ENCODE data around the gene ZMYND11. TPM values are rescaled to one million over a fixed set of nuclear protein-coding genes. Genes with fewer than 3 reads are reported as not detected.

Gene ZMYND11
- total RNA-seq, 1 donor = 18.1 TPM

DNA sequence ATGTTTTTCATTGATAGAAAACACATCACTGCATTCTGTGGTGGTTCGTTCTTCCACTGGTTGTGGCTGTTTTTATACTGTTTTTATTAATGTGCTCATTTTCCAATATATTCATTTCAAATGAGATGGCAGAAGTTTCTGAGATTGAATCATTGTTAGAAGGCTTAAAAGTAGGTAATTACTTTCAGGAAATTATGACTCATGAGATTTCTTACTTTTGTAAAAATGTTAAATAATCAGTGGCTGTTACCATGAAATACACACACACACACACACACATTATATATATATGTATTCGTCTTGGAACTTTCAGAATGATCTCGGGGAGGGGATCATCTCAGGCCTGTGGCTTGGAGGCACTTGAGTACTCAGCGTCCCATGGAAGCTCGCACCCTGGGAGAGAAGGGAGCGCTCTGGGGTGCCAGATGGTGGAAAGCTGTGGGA lies 66.1 kb downstream of the ZMYND11 start:
- no peak overlapping the region for H3K4me3 ChIP-seq (ENCODE audit: low read length)
- H3K9me3 ChIP-seq (ENCODE audit: low read depth, low read length) = no peaks in the 10 kb centered on the region
- no peaks in the 10 kb centered on the region for H3K27me3 ChIP-seq (ENCODE audit: insufficient read depth, low read length)
- H3K4me1 ChIP-seq (ENCODE audit: insufficient read depth, low read length) = no peaks in the 10 kb centered on the region

DNA sequence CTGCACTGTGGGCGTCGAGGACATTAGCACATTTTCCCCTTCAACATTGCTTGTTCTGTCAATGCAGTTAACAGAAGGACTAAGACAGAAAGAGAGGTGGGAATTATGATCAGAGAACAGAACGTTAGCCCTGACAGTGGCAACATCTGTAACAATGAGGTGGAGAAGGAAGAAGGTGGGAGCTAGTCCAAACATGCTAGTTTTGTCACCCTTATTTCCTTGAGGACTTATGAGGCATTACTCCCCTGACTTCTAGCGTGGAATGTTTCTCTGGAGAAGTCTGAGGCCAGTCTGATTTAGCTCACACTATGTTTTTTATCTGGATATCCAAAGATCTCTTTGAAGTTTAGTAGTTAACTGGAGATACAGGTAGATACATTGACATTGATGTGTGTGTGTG lies 73.4 kb downstream of the ZMYND11 start:
- no peak overlapping the region for H3K4me3 ChIP-seq (ENCODE audit: low read length)
- no peaks in the 10 kb centered on the region for H3K4me1 ChIP-seq (ENCODE audit: insufficient read depth, low read length)
- no peaks in the 10 kb centered on the region for H3K9me3 ChIP-seq (ENCODE audit: low read depth, low read length)
- H3K27me3 ChIP-seq (ENCODE audit: insufficient read depth, low read length) = no peaks in the 10 kb centered on the region

DNA sequence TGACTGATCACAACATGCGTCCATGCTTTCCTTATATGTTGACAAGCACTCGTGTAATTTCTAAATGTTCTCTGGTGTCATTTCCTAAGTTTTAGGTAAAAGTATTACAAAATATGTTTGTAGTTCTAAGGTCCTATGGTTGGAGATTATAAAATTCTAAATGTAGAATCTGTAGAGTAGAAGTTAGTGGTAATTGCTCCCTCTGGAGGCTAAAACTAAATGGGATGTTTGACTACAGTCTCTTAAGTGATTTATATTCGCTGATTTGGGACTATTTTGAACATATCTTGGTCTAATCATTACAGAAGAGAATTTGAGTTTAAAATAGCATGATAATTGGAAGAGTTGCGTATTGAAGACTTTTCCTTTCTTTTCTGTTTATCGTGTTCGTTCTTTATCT lies 74.1 kb downstream of the ZMYND11 start:
- Histone ChIP-seq H3K9me3 (ENCODE audit: low read depth, low read length) (no peaks in the 10 kb centered on the region), H3K4me3 (ENCODE audit: low read length) (no peak overlapping the region), H3K4me1 (ENCODE audit: insufficient read depth, low read length) (no peaks in the 10 kb centered on the region), H3K27me3 (ENCODE audit: insufficient read depth, low read length) (no peaks in the 10 kb centered on the region)

DNA sequence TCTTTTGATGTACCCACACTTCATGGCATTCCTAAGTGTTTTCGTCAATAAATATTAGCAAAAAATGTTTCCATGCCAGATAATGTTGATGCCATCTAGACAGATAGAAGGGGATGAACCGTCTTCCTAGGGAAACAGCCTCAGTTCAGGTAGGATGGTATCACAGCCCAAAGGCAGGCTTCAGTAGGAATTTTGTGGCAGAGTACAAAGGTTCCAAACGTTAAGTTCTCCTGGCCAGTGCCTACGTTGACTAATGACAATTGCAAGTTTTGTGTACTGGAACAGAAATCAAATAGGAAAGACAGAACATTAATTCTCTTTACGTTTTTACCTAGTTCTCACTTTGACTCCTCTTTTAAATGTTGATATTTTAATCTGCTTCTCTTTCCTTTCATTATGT lies 75.0 kb downstream of the ZMYND11 start:
- Histone ChIP-seq H3K4me3 (ENCODE audit: low read length) (no peak overlapping the region), H3K9me3 (ENCODE audit: low read depth, low read length) (no peaks in the 10 kb centered on the region), H3K4me1 (ENCODE audit: insufficient read depth, low read length) (no peaks in the 10 kb centered on the region), H3K27me3 (ENCODE audit: insufficient read depth, low read length) (no peaks in the 10 kb centered on the region)

DNA sequence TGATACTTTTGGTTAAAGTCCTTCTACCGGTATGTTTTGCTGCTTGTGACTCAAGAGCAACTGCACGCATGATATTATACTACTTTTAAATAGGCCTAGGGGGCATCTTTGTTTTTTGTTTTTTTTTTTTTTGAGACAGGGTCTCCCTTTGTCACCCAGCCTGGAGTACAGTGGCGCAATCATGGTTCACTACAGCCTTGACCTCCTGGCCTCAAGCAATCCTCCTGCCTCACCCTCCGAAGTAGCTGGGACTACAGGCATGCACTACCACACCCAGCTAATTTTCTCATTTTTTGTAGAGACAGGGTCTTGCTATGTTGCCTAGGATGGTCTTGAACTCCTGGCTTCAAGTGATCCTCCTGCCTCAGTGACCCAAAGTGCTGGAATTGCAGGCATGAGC lies 80.2 kb downstream of the ZMYND11 start:
- H3K4me1 ChIP-seq (ENCODE audit: insufficient read depth, low read length) = no peaks in the 10 kb centered on the region
- no peaks in the 10 kb centered on the region for H3K27me3 ChIP-seq (ENCODE audit: insufficient read depth, low read length)
- H3K9me3 ChIP-seq (ENCODE audit: low read depth, low read length) = no peaks in the 10 kb centered on the region
- no peak overlapping the region for H3K4me3 ChIP-seq (ENCODE audit: low read length)

DNA sequence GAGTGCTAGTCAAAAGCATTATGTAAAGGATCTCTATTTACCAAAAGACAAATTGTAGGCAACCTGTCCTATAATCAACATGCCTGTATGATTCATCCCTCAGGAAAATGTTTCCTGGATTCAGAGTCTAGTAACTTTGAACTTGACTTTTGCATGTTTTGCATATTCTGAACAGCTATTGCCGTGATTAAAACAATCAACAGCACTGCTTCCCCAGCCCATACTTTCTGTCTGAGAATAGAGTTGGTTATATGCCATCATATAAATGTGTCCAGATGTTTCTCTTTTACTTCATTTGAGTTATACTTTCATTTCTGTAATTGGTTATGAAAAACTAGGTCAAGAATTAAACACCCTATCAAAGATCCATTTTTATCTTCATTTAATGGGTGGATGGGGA lies 83.5 kb downstream of the ZMYND11 start:
- Histone ChIP-seq H3K9me3 (ENCODE audit: low read depth, low read length) (no peaks in the 10 kb centered on the region), H3K27me3 (ENCODE audit: insufficient read depth, low read length) (no peaks in the 10 kb centered on the region), H3K4me1 (ENCODE audit: insufficient read depth, low read length) (no peaks in the 10 kb centered on the region), H3K4me3 (ENCODE audit: low read length) (no peak overlapping the region)

DNA sequence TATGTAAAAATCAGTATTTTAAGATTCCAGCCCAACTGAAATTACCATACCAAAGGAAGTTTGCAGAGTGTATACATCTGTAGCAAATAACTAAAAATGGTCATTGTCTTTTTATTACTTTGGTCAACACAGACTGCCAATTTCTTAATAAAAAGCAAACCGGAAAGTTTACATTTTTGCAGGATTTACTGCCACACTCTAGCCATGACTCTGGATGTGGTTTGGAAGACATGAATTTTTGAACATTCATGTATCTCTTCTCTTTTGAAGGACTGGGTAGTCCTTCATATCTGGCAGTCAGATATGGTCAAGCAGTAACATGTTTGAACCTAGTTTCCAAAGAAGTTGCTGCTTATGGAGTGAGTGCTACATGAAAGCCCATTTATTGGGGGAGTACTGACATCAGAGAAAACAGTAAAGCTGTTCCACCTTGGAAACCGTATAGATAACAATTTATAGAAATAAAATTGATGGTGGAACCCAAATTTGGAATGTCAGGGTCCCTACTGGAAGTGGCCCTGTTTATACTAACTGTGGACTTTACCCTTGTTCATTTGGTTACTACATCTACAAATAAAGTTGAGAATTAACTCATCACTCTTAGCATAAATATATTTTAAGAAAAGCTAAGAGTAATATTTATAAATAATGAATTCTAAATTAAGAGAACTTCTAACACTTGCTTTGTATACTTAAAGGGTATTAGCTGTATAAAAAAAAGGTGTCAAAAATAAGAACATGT lies 84.6 kb downstream of the ZMYND11 start:
- no peaks in the 10 kb centered on the region for H3K9me3 ChIP-seq (ENCODE audit: low read depth, low read length)
- H3K4me3 ChIP-seq (ENCODE audit: low read length) = no peak overlapping the region
- H3K4me1 ChIP-seq (ENCODE audit: insufficient read depth, low read length) = no peaks in the 10 kb centered on the region
- no peaks in the 10 kb centered on the region for H3K27me3 ChIP-seq (ENCODE audit: insufficient read depth, low read length)

DNA sequence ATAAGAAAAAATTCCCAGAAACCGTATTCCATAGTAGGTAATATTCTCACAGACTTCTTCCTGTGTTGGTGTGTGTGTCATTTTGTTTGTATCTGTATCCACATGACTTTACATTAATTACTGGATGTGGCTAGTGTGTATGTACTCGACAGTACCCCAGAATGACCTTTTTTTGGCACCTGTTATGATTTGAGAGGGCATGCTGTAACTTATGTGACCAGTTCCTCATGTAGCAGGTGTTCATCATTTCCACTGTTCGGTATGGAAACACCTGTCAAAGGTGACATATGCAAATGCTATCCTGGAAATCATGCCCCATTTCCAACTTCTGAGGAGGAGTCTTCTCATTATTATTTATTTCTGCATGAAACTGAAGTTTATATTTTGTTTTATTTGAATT lies 89.3 kb downstream of the ZMYND11 start:
- H3K27me3 ChIP-seq (ENCODE audit: insufficient read depth, low read length) = no peaks in the 10 kb centered on the region
- H3K4me3 ChIP-seq (ENCODE audit: low read length) = no peak overlapping the region
- H3K9me3 ChIP-seq (ENCODE audit: low read depth, low read length) = no peaks in the 10 kb centered on the region
- H3K4me1 ChIP-seq (ENCODE audit: insufficient read depth, low read length) = no peaks in the 10 kb centered on the region

DNA sequence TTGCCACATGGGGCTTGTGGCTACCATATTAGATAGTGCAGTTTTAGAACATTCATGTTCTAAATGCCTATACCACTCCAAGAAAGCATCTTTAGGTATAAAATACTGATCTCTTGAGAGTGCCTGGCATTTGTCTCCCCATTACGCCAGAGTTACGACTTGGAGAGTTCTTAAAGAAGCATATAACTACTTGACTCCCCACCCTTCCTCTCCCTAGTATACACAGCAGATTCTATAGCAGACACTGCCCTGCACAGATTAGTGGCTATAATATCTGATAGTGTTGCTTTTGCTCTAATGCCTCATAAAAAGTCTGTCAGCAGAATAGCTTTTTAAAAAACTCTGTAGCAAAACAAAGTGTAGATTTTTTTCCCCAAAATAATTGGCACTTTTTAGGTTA lies 90.8 kb downstream of the ZMYND11 start:
- H3K4me1 ChIP-seq (ENCODE audit: insufficient read depth, low read length) = no peaks in the 10 kb centered on the region
- H3K4me3 ChIP-seq (ENCODE audit: low read length) = no peak overlapping the region
- H3K9me3 ChIP-seq (ENCODE audit: low read depth, low read length) = no peaks in the 10 kb centered on the region
- no peaks in the 10 kb centered on the region for H3K27me3 ChIP-seq (ENCODE audit: insufficient read depth, low read length)

DNA sequence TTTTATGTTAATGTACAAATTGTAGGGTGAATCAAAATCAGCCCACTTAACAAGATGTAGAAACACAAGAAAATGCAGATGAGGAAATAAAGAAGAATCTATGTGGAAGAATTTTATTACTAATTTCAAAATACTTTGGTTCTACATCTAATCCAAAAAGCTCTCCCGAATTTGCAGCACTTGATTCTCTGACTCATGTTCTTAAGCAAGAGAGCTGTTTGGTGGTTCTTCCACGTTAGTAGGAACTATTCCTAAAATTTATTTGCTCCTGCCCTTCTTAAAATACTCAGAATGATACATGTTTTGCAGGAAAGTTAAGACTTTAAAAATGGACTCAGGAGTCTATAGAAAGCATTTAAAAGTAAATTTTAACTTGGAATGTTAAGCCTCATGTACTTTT lies 91.8 kb downstream of the ZMYND11 start:
- Histone ChIP-seq H3K27me3 (ENCODE audit: insufficient read depth, low read length) (no peaks in the 10 kb centered on the region), H3K4me1 (ENCODE audit: insufficient read depth, low read length) (no peaks in the 10 kb centered on the region), H3K4me3 (ENCODE audit: low read length) (no peak overlapping the region), H3K9me3 (ENCODE audit: low read depth, low read length) (no peaks in the 10 kb centered on the region)

DNA sequence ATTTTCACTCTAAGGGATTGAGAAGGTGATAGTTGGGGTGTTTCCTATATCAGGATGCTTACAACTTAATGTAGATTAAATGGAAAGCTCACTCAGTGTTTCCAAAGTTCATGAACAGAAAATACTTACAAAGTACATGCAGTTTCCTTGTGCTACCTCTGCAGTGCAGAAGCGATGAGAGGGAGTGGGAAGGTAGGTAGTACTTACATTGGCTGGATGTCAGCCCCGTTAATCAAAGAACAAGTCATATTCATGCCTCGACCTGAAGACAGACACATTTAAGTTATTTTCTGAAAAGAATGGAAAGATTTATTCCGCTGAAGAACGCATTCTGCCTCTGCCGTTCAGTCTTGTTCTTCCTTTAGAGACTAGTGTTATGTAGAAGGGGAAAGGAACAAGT lies 93.1 kb downstream of the ZMYND11 start:
- H3K9me3 ChIP-seq (ENCODE audit: low read depth, low read length) = no peaks in the 10 kb centered on the region

DNA sequence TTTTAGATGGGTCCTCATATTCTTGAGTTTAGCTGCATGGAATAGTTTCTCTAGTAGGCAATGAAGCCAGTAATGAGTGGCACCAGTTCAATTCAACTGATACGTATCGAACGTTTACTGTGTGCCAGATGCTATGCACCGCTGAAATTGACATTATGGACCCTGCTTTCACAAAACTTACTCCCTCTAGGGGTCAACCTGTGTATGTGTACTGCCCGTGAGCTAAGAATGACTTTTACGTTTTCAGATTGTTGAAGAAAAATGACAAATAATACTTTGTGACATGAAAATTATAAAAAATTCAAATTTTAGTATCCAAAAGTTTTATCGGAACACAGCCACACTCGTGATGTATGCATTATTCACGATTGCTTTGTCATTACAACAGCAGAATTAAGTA lies 95.5 kb downstream of the ZMYND11 start:
- H3K9me3 ChIP-seq (ENCODE audit: low read depth, low read length) = no peaks in the 10 kb centered on the region
- H3K27me3 ChIP-seq (ENCODE audit: insufficient read depth, low read length) = no peaks in the 10 kb centered on the region
- H3K4me1 ChIP-seq (ENCODE audit: insufficient read depth, low read length) = no peaks in the 10 kb centered on the region
- no peak overlapping the region for H3K4me3 ChIP-seq (ENCODE audit: low read length)

More for the DNA sequence above, 93.1 kb downstream of the ZMYND11 start:
- Histone ChIP-seq H3K27me3 (ENCODE audit: insufficient read depth, low read length) (no peaks in the 10 kb centered on the region), H3K4me1 (ENCODE audit: insufficient read depth, low read length) (no peaks in the 10 kb centered on the region), H3K4me3 (ENCODE audit: low read length) (no peak overlapping the region)

DNA sequence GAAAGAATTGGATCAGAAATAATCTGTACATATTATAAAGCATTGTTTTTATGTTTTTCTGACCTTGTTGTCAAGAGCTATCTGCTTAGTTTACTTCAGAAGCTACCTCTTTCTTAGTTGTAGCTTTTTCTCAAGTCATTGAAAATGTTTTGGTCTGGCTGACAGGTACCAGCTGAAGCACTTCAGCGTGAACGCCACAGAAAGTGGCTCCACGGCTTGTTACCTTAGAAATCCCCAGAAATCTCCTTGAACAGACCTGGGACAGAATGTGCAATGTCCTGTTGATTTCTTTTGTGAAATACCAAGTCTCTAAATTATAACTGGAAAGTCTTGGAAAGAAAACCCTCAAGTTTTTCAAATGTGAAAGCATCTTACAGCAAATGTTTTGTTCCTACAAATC lies 96.8 kb downstream of the ZMYND11 start:
- H3K4me3 ChIP-seq (ENCODE audit: low read length) = no peak overlapping the region
- no peaks in the 10 kb centered on the region for H3K4me1 ChIP-seq (ENCODE audit: insufficient read depth, low read length)
- no peaks in the 10 kb centered on the region for H3K27me3 ChIP-seq (ENCODE audit: insufficient read depth, low read length)
- no peaks in the 10 kb centered on the region for H3K9me3 ChIP-seq (ENCODE audit: low read depth, low read length)

DNA sequence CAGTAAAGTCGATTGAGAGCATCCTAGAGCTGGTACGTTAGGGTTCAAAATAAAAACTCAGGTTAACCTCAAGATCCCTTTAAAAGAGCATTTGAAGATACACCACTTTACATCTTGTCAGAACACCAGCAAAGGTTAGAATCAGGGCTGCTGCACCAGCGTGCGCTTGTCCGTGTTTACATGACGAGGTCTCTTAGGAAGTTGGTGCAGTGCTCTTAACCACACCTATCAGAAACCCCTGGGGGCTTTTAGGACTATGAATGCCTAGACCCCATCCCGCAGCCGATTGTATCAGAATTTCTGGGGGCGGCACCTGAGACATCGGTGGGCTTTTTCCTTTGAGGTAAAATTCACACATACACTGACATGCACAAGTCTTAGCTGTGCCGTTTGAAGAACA lies 97.6 kb downstream of the ZMYND11 start:
- Histone ChIP-seq H3K4me3 (ENCODE audit: low read length) (no peak overlapping the region), H3K4me1 (ENCODE audit: insufficient read depth, low read length) (no peaks in the 10 kb centered on the region), H3K9me3 (ENCODE audit: low read depth, low read length) (no peaks in the 10 kb centered on the region), H3K27me3 (ENCODE audit: insufficient read depth, low read length) (no peaks in the 10 kb centered on the region)

DNA sequence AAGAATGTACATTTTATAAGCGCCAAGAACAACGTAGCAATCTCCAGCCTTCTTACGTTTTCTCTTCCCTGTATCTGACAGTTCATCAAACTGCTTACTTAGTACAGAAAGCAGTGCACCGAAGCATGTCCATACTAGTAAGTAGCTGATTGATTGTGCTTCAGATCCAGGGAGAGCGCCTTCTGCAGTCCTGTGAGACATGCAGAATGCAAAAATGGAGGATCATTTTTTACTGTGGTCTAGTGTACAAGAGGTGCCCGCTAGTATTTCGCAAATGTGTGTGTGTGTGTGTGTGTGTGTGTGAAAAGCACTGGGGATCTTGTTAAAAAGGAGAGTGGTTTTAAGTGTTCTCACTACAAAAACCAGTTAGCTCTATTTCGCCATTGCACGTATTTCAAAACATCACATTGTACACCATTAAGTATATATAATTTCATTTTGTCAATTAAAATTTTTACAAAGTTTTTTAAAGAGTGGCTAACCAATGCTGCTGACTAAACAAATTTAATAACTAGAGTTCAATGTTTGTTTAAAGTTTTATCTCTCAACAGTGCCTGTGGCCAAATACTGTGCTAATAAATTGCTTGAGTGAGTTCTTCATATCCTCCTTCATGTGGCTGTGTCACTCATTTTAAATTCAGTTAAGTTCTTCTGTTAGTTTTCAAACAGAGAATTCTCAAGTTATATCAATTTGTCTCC lies 99.6 kb downstream of the ZMYND11 start:
- no peaks in the 10 kb centered on the region for H3K27me3 ChIP-seq (ENCODE audit: insufficient read depth, low read length)
- no peaks in the 10 kb centered on the region for H3K9me3 ChIP-seq (ENCODE audit: low read depth, low read length)
- no peaks in the 10 kb centered on the region for H3K4me1 ChIP-seq (ENCODE audit: insufficient read depth, low read length)
- H3K4me3 ChIP-seq (ENCODE audit: low read length) = no peak overlapping the region

DNA sequence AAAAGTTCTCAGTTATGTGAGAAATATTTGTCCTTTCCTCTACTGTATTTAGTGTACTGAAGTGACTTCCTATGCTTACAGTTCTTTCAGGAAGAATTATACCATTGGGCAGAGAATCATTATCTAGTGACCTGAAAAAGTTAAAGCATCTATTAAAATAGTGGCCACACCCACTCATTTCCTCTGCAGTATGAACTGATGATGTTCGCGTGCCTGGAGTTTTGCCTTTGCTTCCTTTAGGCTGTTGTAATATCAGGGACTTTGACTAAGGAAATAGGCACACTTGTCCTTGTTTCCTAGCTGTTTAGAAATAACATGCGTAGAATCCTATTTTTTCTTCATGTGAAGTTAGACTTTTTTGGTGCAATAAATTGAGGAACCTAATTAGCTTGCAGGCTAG lies 100.7 kb downstream of the ZMYND11 start:
- Histone ChIP-seq H3K4me3 (ENCODE audit: low read length) (no peak overlapping the region), H3K27me3 (ENCODE audit: insufficient read depth, low read length) (no peaks in the 10 kb centered on the region), H3K9me3 (ENCODE audit: low read depth, low read length) (no peaks in the 10 kb centered on the region), H3K4me1 (ENCODE audit: insufficient read depth, low read length) (no peaks in the 10 kb centered on the region)
